Thymus (tissue), 11 donors: ENCODE measurements around the gene SLC37A3. TPM values are rescaled to one million over a fixed set of nuclear protein-coding genes. Genes with fewer than 3 reads are reported as not detected.
"Not testable (repeated sequence)": the region's sequence is repeated elsewhere in the genome, so short reads cannot be mapped to it uniquely, and the experiment has no call there.

Experiments
- DNase-seq, 9 donors: peaks; one replicate each; pipeline ENCODE4 v3.0.0-alpha.2; 2013; ENCODE audit warnings: low spot score in 9 of 9, low read depth in 6 of 9, missing footprints in 1 of 9
- H3K27ac ChIP-seq, 2 donors: one replicate each; pipeline ENCODE4 v1.5.1; 2013; ENCODE audit warnings: control low read depth in 1 of 2, low read depth in 1 of 2, low read length in 1 of 2, mild to moderate bottlenecking in 1 of 2, moderate library complexity in 1 of 2
- H3K27me3 ChIP-seq, 2 donors: one replicate each; pipeline ENCODE4 v1.5.1; 2013; ENCODE audit warnings: low read length in 1 of 2; ENCODE audit not compliant: control insufficient read depth in 2 of 2, insufficient read depth in 1 of 2
- H3K36me3 ChIP-seq, 2 donors: one replicate each; pipeline ENCODE4 v1.5.1; 2013; ENCODE audit warnings: low read length in 1 of 2, mild to moderate bottlenecking in 1 of 2, moderate library complexity in 1 of 2; ENCODE audit not compliant: control insufficient read depth in 2 of 2, insufficient read depth in 2 of 2
- H3K4me1 ChIP-seq, 2 donors: one replicate each; pipeline ENCODE4 v1.5.1; 2013; ENCODE audit warnings: low read length in 2 of 2; ENCODE audit not compliant: control insufficient read depth in 2 of 2, insufficient read depth in 2 of 2
- H3K4me3 ChIP-seq, 2 donors: one replicate each; pipeline ENCODE4 v1.5.1; 2013; ENCODE audit warnings: low read length in 2 of 2, control low read depth in 1 of 2, mild to moderate bottlenecking in 1 of 2
- H3K9me3 ChIP-seq, 2 donors: one replicate each; pipeline ENCODE4 v1.5.1; 2013; ENCODE audit warnings: low read length in 1 of 2, mild to moderate bottlenecking in 1 of 2; ENCODE audit not compliant: control insufficient read depth in 2 of 2, insufficient read depth in 1 of 2
- WGBS: extraction: QIAGEN DNeasy Blood & Tissue Kit; methylation state at CpG from one replicate; pipeline ENCODE4 v1.1.7; 2013; 5-methylcytosine and 5-hydroxymethylcytosine counted together
- polyA plus RNA-seq: library from polyadenylated mRNA; stranded (reverse); fragments of 200-250 nt; gene quantifications from one replicate; pipeline ENCODE4 v1.2.3, GENCODE V29; 2013
- total RNA-seq: library from RNA; stranded (reverse); fragments of 120-200 nt; gene quantifications from one replicate; pipeline ENCODE4 v1.2.4, GENCODE V29; 2013
- donor health status: healthy.

Gene SLC37A3
- total and polyA plus RNA-seq, 2 donors = 21.6 to 36.5 TPM

- Histone ChIP-seq H3K4me3 (no peak overlapping the region), H3K27me3 (no peaks in the 10 kb centered on the region), H3K9me3 (no peaks in the 10 kb centered on the region), H3K27ac (no peak overlapping the region), H3K4me1 (peaks cover 0 to 4% of the 10 kb centered on the region in 2 donors), H3K36me3 (no peaks in the 10 kb centered on the region)
- no peak for DNase-seq
- 96% methylated on average over 21 of the region's 21 CpGs for whole genome bisulfite sequencing
Measured at GRCh38 chr7:140314573-140315480, 83.5 kb downstream of the SLC37A3 start.

- Histone ChIP-seq H3K36me3 (no peaks in the 10 kb centered on the region), H3K4me3 (no peak overlapping the region), H3K4me1 (peaks cover 0 to 4% of the 10 kb centered on the region in 2 donors), H3K9me3 (no peaks in the 10 kb centered on the region), H3K27ac (no peak overlapping the region), H3K27me3 (no peaks in the 10 kb centered on the region)
- DNase-seq = no peak
- 70% methylated on average over 2 of the region's 2 CpGs for WGBS
Measured at GRCh38 chr7:140312141-140312846, 86.0 kb downstream of the SLC37A3 start.

- not testable (repeated sequence) for H3K4me1 ChIP-seq, H3K9me3 ChIP-seq, H3K27me3 ChIP-seq, DNase-seq, H3K36me3 ChIP-seq, H3K4me3 ChIP-seq, H3K27ac ChIP-seq
- WGBS = 98% methylated on average over 2 of the region's 2 CpGs
Measured at GRCh38 chr7:140311128-140311527, 87.2 kb downstream of the SLC37A3 start.

GRCh38 chr7:140310337-140311002 is 87.9 kb downstream of the SLC37A3 start:
- Histone ChIP-seq H3K27ac (no peak overlapping the region), H3K4me3 (no peak overlapping the region), H3K36me3 (no peaks in the 10 kb centered on the region), H3K4me1 (no peaks in the 10 kb centered on the region), H3K9me3 (no peaks in the 10 kb centered on the region), H3K27me3 (no peaks in the 10 kb centered on the region)
- DNase-seq = no peak
- WGBS = 95% methylated on average over 3 of the region's 3 CpGs

- H3K4me3 ChIP-seq = no peak overlapping the region
- no peak for DNase-seq
- no peaks in the 10 kb centered on the region for H3K9me3 ChIP-seq
- no peaks in the 10 kb centered on the region for H3K27me3 ChIP-seq
- 96% methylated on average over 3 of the region's 3 CpGs for WGBS
- H3K4me1 ChIP-seq = peaks cover 0 to 4% of the 10 kb centered on the region in 2 donors
- no peaks in the 10 kb centered on the region for H3K36me3 ChIP-seq
- H3K27ac ChIP-seq = no peak overlapping the region
Measured at GRCh38 chr7:140308060-140308459, 90.3 kb downstream of the SLC37A3 start.

- Histone ChIP-seq H3K27me3 (no peaks in the 10 kb centered on the region), H3K4me3 (no peak overlapping the region), H3K9me3 (no peaks in the 10 kb centered on the region), H3K4me1 (peaks cover 0 to 4% of the 10 kb centered on the region in 2 donors), H3K36me3 (no peaks in the 10 kb centered on the region), H3K27ac (no peak overlapping the region)
- DNase-seq = peak in 8 of 9 donors; percentile 19 to 75 (median 34)
- 87% methylated on average over 3 of the region's 3 CpGs for WGBS
Measured at GRCh38 chr7:140304191-140304799, 94.0 kb downstream of the SLC37A3 start.

GRCh38 chr7:140300243-140301136 is 97.8 kb downstream of the SLC37A3 start:
- Histone ChIP-seq H3K27me3 (no peaks in the 10 kb centered on the region), H3K36me3 (no peaks in the 10 kb centered on the region), H3K27ac (no peak overlapping the region), H3K9me3 (peaks cover 0 to 4% of the 10 kb centered on the region in 2 donors), H3K4me3 (no peak overlapping the region), H3K4me1 (peaks cover 0 to 4% of the 10 kb centered on the region in 2 donors)
- WGBS = 96% methylated on average over 13 of the region's 13 CpGs
- DNase-seq = no peak

GRCh38 chr7:140298213-140298612 is 100.1 kb downstream of the SLC37A3 start:
- WGBS = 97% methylated on average over 2 of the region's 2 CpGs
- Histone ChIP-seq H3K36me3 (no peaks in the 10 kb centered on the region), H3K4me3 (no peak overlapping the region), H3K27me3 (no peaks in the 10 kb centered on the region), H3K27ac (no peak overlapping the region), H3K4me1 (no peaks in the 10 kb centered on the region), H3K9me3 (peaks cover 0 to 4% of the 10 kb centered on the region in 2 donors)
- no peak for DNase-seq
